PC-9 (cell line): Measurements from ENCODE around the gene MMP2.

Experiments
- CTCF ChIP-seq: fragments of 200-600 bp; sonication (generic); conservative IDR thresholded peaks from 2 replicates; pipeline ENCODE4 v1.6.1; 2017; ENCODE audit warnings: mixed run types, antibody characterized with exemption, mild to moderate bottlenecking, moderate library complexity
- EZH2 ChIP-seq: fragments of 200-600 bp; sonication (generic); IDR thresholded peaks from 2 replicates; pipeline ENCODE4 v1.8.0; 2017; ENCODE audit warnings: antibody characterized with exemption, low read depth

- TF ChIP-seq EZH2: no peak
- no peak for TF ChIP-seq CTCF
Observed at GRCh38 chr16:55555436-55555835, 76.4 kb downstream of the MMP2 start.
